HL-60/S4 treated with retinoic acid at 250 ng/mL for 4 days and 3 days (cell line): ENCODE data around the gene AIPL1.
"Not testable (repeated sequence)": the region's sequence is repeated elsewhere in the genome, so short reads cannot be mapped to it uniquely, and the experiment has no call there.

ENCODE experiments used
- in situ Hi-C: fragments of 300-500 bp; cut with MboI; formaldehyde crosslinking; loops from 2 replicates; pipeline ENCODE4 v1.7.0; 2022; ENCODE audit warnings: low sequenced_read_pairs

Gene AIPL1

GRCh38 chr17:6435051-6435450 lies at the start of gene AIPL1:
TSS of gene AIPL1 (minus strand) at chr17:6435121. CDS start at chr17:6435104, 17 bp downstream.
- in situ Hi-C loops: loop anchor here (10.0 kb wide), 1 partner anchor 850 kb away; the partner anchor contains the start of gene NLRP1

GRCh38 chr17:6483507-6483906 lies 48.6 kb upstream of the AIPL1 start:
- in situ Hi-C loops: no loop called here

- in situ Hi-C loops: not testable (repeated sequence)
Measured at GRCh38 chr17:6482796-6483195, 47.9 kb upstream of the AIPL1 start.

GRCh38 chr17:6482105-6482455 lies 47.2 kb upstream of the AIPL1 start:
- in situ Hi-C loops: no loop called here

GRCh38 chr17:6480303-6480675 lies 45.4 kb upstream of the AIPL1 start:
- in situ Hi-C loops: no loop called here

- in situ Hi-C loops: no loop called here
Measured at GRCh38 chr17:6479622-6480302, 44.8 kb upstream of the AIPL1 start.

GRCh38 chr17:6478486-6478885 lies 43.6 kb upstream of the AIPL1 start:
- in situ Hi-C loops: no loop called here

- in situ Hi-C loops: no loop called here
Measured at GRCh38 chr17:6477831-6478383, 43.0 kb upstream of the AIPL1 start.

GRCh38 chr17:6476810-6477179 lies 41.9 kb upstream of the AIPL1 start:
- in situ Hi-C loops: no loop called here

- in situ Hi-C loops: no loop called here
Measured at GRCh38 chr17:6476076-6476809, 41.3 kb upstream of the AIPL1 start.

- in situ Hi-C loops: no loop called here
Measured at GRCh38 chr17:6475411-6475810, 40.5 kb upstream of the AIPL1 start.

- in situ Hi-C loops: loop anchor here (25.0 kb wide), 1 partner anchor 537 kb away; the partner anchor contains the start of genes BCL6B and RNASEK
Measured at GRCh38 chr17:6474906-6475305, 40.0 kb upstream of the AIPL1 start.

GRCh38 chr17:6474376-6474775 lies 39.5 kb upstream of the AIPL1 start:
- in situ Hi-C loops: loop anchor here (25.0 kb wide), 1 partner anchor 538 kb away; the partner anchor contains the start of genes BCL6B and RNASEK

GRCh38 chr17:6473128-6473767 lies 38.3 kb upstream of the AIPL1 start:
- in situ Hi-C loops: loop anchor here (25.0 kb wide), 1 partner anchor 539 kb away; the partner anchor contains the start of genes BCL6B and RNASEK

GRCh38 chr17:6472517-6472916 lies 37.6 kb upstream of the AIPL1 start:
- in situ Hi-C loops: loop anchor here (25.0 kb wide), 1 partner anchor 540 kb away; the partner anchor contains the start of genes BCL6B and RNASEK

GRCh38 chr17:6471531-6472465 lies 36.9 kb upstream of the AIPL1 start:
- in situ Hi-C loops: loop anchor here (25.0 kb wide), 1 partner anchor 541 kb away; the partner anchor contains the start of genes BCL6B and RNASEK

GRCh38 chr17:6470751-6471521 lies 36.0 kb upstream of the AIPL1 start:
- in situ Hi-C loops: loop anchor here (25.0 kb wide), 1 partner anchor 541 kb away; the partner anchor contains the start of genes BCL6B and RNASEK

GRCh38 chr17:6470146-6470718 lies 35.3 kb upstream of the AIPL1 start:
- in situ Hi-C loops: loop anchor here (25.0 kb wide), 1 partner anchor 542 kb away; the partner anchor contains the start of genes BCL6B and RNASEK
